ENCODE data around the gene KRTAP5-4. TPM values are rescaled to one million over a fixed set of nuclear protein-coding genes. Genes with fewer than 3 reads are reported as not detected.

The KRTAP5-4 gene
- total and polyA plus RNA-seq, 2 donors (not counting 3 experiments of a cell fraction or from before 2014, with no cell fraction given) = not detected

DNA sequence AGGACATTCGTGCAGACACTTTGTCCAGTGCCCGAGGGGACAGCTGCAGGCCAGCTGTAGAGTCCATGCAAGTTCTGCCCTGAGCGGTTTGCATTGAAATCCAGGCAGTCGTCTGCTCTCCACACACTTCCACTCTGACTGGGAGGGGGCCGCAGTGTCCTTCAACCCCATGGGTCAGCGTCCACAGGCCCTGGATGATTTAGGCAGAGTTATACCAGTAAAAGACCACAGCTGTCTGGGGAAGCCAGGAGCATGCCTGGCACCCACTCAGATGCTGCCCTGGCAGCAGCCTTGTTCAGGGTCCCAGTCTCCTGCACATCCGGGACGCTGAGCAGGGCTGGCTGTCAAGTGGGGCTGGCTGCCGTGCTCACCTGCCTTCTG is 34.1 kb upstream of the KRTAP5-4 start:
- Histone ChIP-seq H4K20me1 (replicated peaks; ENCODE audit: control insufficient read depth, extremely low read depth, insufficient read depth, low read length) (no peaks in the 10 kb centered on the region), H3K36me3 (ENCODE audit: control insufficient read depth in 2 of 2, extremely low read depth in 1 of 2, insufficient read depth in 2 of 2, low read length in 2 of 2) (no peaks in the 10 kb centered on the region), H3K4me2 (ENCODE audit: insufficient read depth, low read length) (no peak overlapping the region), H3K27ac (ENCODE audit: insufficient read depth, low read depth, low read length) (no peak overlapping the region), H3K9me1 (replicated peaks; ENCODE audit: control insufficient read depth, extremely low read depth, insufficient read depth, low read length) (no peaks in the 10 kb centered on the region), H3K4me3 (replicated peaks in 1 of 3; ENCODE audit: insufficient read depth in 1 of 3, low read depth in 1 of 3, low read length in 3 of 3) (no peak overlapping the region), H3K4me1 (ENCODE audit: control insufficient read depth, extremely low read depth, insufficient read depth, low read length) (peaks cover 2% of the 10 kb centered on the region), H3K9me3 (replicated peaks; ENCODE audit: control insufficient read depth, insufficient read depth, low read length) (no peaks in the 10 kb centered on the region), H3K79me2 (ENCODE audit: control insufficient read depth, insufficient read depth, low read length) (no peaks in the 10 kb centered on the region), H3K9ac (replicated peaks; ENCODE audit: extremely low read depth, insufficient read depth, low read length) (no peak overlapping the region), H3K27me3 (ENCODE audit: control insufficient read depth in 2 of 2, insufficient read depth in 2 of 2, low read length in 2 of 2) (peaks cover 0 to 4% of the 10 kb centered on the region in 2 experiments), H2AFZ (ENCODE audit: low read depth, low read length) (no peak overlapping the region)
- BruUV-seq (replicated peaks) = no TSS peak
- ChIA-PET POLR2A (no interaction called here), CTCF (interaction anchor here (4.3 kb wide), 1 partner anchor 496 kb away, joined by 150 read pairs; no protein-coding TSS in a partner anchor)
- dilution Hi-C loops (cut with MboI; ENCODE audit: extremely low pct_ligation_motif_present, low sequenced_read_pairs) = no loop called here
- no peak for FAIRE-seq
- intact Hi-C loops (cut with micrococcal nuclease) = no loop called here
- TF ChIP-seq GATA2 (IDR thresholded peaks at IDR 0.05; ENCODE audit: insufficient read depth, insufficient read length, low read depth, low read length) (no peak), FOS (IDR thresholded peaks at IDR 0.05; ENCODE audit: borderline replicate concordance, insufficient read depth, low read length) (no peak), EZH2 (IDR thresholded peaks at IDR 0.05; ENCODE audit: borderline replicate concordance, low read depth, low read length, severe bottlenecking) (no peak), POLR2AphosphoS5 (IDR thresholded peaks at IDR 0.05; ENCODE audit: insufficient read depth, low read depth, low read length) (no peak)
- TF ChIP-seq, protein P1, sequence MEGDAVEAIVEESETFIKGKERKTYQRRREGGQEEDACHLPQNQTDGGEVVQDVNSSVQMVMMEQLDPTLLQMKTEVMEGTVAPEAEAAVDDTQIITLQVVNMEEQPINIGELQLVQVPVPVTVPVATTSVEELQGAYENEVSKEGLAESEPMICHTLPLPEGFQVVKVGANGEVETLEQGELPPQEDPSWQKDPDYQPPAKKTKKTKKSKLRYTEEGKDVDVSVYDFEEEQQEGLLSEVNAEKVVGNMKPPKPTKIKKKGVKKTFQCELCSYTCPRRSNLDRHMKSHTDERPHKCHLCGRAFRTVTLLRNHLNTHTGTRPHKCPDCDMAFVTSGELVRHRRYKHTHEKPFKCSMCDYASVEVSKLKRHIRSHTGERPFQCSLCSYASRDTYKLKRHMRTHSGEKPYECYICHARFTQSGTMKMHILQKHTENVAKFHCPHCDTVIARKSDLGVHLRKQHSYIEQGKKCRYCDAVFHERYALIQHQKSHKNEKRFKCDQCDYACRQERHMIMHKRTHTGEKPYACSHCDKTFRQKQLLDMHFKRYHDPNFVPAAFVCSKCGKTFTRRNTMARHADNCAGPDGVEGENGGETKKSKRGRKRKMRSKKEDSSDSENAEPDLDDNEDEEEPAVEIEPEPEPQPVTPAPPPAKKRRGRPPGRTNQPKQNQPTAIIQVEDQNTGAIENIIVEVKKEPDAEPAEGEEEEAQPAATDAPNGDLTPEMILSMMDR (IDR thresholded peaks at IDR 0.05; ENCODE audit: extremely low read depth in 1 of 2, insufficient read depth in 1 of 2, low read depth in 1 of 2, low read length in 2 of 2) = no peak
- no peak for DNase-seq (ENCODE audit: low read depth, low spot score)

Data from endothelial cell of umbilical vein (primary cell).